Measurements from ENCODE around the gene DNAH14.
"Not testable (repeated sequence)": the region's sequence is repeated elsewhere in the genome, so short reads cannot be mapped to it uniquely, and the experiment has no call there.

The DNAH14 gene

DNA sequence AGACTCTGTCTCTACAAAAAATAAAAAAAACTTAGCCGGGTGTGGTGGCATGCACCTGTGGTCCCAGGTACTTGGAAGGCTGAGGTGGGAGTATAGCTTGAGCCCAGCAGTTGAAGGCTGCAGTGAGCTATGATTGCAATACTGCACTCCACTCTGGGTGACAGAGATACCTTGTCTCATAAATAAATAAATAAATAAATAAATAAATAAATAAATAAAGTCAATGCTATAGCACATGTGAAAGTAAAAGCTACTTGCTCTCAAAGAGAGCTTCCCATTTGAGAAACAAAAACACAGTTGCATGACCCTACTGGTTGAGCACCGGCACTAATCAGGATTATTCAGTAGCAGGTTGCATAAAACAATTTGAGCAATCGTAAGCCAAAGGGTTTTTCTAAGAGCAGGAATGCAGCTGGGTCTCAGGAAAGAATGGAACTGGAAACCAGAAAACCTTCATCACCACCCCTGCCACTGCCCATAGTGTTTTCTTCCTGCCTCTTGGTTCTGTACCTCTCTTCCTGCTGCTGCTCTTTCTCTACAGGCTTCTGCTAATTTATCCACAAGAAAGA, 29.3 kb upstream of the DNAH14 start:
- ATAC-seq (replicated peaks; ENCODE audit: extremely low read depth, poor library complexity, severe bottlenecking) = no peak
- H3K36me3 Mint-ChIP-seq (ENCODE audit: insufficient read depth) = no peaks in the 10 kb centered on the region
- H3K4me1 Mint-ChIP-seq = no peaks in the 10 kb centered on the region
- H3K27me3 Mint-ChIP-seq = peaks cover 76% of the 10 kb centered on the region
- H3K4me3 Mint-ChIP-seq = no peak overlapping the region
- no peak overlapping the region for H3K27ac Mint-ChIP-seq (ENCODE audit: low read depth)
- DNase-seq (ENCODE audit: low spot score in 2 of 2) = no peak
- peaks cover 13% of the 10 kb centered on the region for H3K9me3 Mint-ChIP-seq

DNA sequence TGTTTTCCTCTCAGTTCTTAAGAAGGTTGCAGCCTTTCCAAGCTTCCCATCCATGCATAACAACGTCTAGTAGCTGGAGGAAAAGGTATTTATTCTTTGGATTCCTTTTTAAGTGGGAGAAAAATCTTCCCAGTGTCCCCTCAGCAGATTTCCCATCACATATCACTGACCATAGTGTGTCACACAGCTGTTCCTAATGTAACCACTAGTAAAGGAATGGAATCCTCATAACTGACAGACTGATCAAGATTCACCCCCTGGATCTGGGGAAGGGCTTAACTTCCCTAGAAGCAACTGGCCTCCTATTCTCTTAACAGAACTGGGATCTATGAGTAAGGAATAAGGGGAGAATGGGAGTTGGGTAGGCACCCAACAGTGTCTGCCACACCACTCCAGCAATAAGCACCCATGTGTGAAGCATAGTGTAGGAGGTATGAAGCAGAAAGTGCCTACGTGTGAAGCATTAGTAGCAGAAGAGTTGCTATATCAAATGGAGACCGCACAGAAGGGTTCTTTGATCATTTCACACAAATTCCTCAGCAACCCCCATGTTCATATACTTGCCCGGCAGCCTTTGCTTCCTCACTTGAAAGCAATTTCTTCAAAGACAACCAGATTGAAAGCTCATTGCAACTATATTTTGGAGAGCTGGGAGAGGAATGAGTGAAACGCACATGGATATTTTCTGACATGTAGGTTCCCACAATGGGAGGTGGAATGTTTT, 28.2 kb upstream of the DNAH14 start:
- Mint-ChIP-seq H3K9me3 (peaks cover 13% of the 10 kb centered on the region), H3K27ac (ENCODE audit: low read depth) (no peak overlapping the region), H3K4me1 (no peaks in the 10 kb centered on the region), H3K4me3 (no peak overlapping the region), H3K36me3 (ENCODE audit: insufficient read depth) (no peaks in the 10 kb centered on the region), H3K27me3 (peaks cover 79% of the 10 kb centered on the region)
- ATAC-seq (replicated peaks; ENCODE audit: extremely low read depth, poor library complexity, severe bottlenecking) = no peak
- DNase-seq (ENCODE audit: low spot score in 2 of 2) = no peak

DNA sequence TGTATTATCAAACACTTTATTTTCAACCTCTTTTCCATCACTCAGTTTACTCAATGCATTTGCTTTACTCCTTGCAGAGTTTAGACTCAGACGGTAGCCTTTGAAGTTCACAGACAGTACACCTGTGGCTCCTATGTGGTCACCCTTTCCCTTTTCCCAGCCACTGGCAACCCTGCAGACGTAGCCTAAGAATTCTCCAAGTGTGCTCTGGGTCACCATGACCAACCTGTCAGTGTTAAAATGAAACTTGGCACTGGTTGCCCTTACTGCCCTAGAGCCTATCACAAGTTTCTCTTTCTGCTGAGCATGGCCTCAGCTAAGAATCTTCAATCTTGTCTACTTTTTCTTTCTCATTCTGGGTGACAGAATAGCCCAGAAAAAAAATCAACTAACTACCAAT, 25.5 kb upstream of the DNAH14 start:
- H3K27me3 Mint-ChIP-seq = peaks cover 89% of the 10 kb centered on the region
- no peak overlapping the region for H3K4me3 Mint-ChIP-seq
- no peak overlapping the region for H3K27ac Mint-ChIP-seq (ENCODE audit: low read depth)
- no peaks in the 10 kb centered on the region for H3K36me3 Mint-ChIP-seq (ENCODE audit: insufficient read depth)
- H3K9me3 Mint-ChIP-seq = no peaks in the 10 kb centered on the region
- DNase-seq (ENCODE audit: low spot score in 2 of 2) (no peak), ATAC-seq (replicated peaks; ENCODE audit: extremely low read depth, poor library complexity, severe bottlenecking) (no peak)
- no peaks in the 10 kb centered on the region for H3K4me1 Mint-ChIP-seq

DNA sequence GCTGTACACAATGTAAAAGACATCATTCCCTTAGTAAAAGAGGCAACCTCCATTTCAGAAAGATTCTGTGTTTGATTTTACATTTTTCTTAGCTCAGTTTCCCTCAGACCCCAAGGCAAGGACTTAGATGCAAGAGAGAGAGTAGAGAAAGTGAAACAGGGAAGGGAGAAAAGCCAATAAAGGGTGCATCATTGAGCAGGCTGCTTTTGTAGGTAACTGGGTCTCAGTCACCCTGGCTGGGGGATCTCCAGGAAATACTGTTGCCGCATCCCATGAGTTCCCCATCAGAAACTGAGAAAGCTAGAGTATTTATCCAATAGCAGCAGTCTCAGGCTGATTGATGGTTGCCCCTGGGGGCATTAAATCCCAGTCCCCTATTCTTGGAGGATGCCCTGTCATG, 23.1 kb upstream of the DNAH14 start:
- no peak for ATAC-seq (replicated peaks; ENCODE audit: extremely low read depth, poor library complexity, severe bottlenecking)
- no peaks in the 10 kb centered on the region for H3K36me3 Mint-ChIP-seq (ENCODE audit: insufficient read depth)
- no peak overlapping the region for H3K4me3 Mint-ChIP-seq
- no peaks in the 10 kb centered on the region for H3K4me1 Mint-ChIP-seq
- H3K9me3 Mint-ChIP-seq = peaks cover 7% of the 10 kb centered on the region
- DNase-seq (ENCODE audit: low spot score in 2 of 2) = no peak
- peaks cover 92% of the 10 kb centered on the region for H3K27me3 Mint-ChIP-seq
- no peak overlapping the region for H3K27ac Mint-ChIP-seq (ENCODE audit: low read depth)

DNA sequence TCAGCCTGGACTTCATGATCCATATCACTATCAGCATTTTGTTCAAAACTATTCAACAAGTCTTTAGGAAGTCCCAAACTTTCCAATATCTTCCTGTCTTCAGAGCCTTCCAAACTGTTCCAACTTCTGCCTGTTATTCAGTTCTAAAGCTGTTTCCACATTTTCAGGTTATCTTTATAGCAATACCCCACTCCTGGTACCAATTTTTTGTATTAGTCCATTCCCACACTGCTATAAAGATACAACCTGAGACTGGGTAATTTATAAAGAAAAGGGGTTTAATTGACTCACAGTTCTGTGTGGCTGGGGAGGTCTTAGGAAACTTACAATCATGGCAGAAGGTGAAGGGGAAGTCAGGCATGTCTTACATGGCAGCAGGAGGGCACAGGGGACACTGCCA, 18.3 kb upstream of the DNAH14 start:
- DNase-seq (ENCODE audit: low spot score in 2 of 2) = no peak
- Mint-ChIP-seq H3K27me3 (peaks cover 57% of the 10 kb centered on the region), H3K9me3 (peaks cover 14% of the 10 kb centered on the region), H3K36me3 (ENCODE audit: insufficient read depth) (no peaks in the 10 kb centered on the region), H3K4me3 (no peak overlapping the region), H3K27ac (ENCODE audit: low read depth) (no peak overlapping the region), H3K4me1 (no peaks in the 10 kb centered on the region)
- no peak for ATAC-seq (replicated peaks; ENCODE audit: extremely low read depth, poor library complexity, severe bottlenecking)

DNA sequence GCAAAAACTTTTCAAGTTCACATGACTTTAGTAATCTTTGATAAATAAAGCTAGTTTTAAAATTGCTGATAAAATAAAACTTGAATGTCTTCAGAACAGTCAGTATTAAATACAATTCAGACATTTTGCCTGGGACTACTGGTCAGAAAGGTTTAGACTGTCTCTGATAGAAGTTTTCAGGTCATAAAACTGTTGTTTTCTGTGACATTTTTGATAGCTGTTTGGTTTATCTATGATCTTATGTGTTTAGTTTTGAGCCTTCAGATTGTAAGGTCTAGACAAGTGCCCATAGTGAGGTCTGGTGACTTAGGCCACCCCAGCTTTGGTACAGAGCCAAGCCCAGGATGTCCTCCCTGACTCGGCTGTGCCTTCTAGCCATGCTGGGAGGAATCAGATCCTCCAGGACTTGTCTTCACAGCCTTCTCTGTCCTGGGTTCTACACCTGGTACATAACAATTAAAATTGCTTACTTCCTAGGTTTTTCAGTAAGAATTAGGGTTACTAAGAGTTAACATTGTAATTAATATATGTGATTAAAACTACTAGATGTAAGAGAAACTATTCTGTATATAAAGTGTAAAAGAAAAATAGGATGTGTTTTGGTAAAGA, 15.1 kb upstream of the DNAH14 start:
- H3K36me3 Mint-ChIP-seq (ENCODE audit: insufficient read depth) = no peaks in the 10 kb centered on the region
- peaks cover 49% of the 10 kb centered on the region for H3K27me3 Mint-ChIP-seq
- H3K27ac Mint-ChIP-seq (ENCODE audit: low read depth) = no peak overlapping the region
- H3K4me1 Mint-ChIP-seq = peaks cover 4% of the 10 kb centered on the region
- peaks cover 14% of the 10 kb centered on the region for H3K9me3 Mint-ChIP-seq
- DNase-seq (ENCODE audit: low spot score in 2 of 2) (no peak), ATAC-seq (replicated peaks; ENCODE audit: extremely low read depth, poor library complexity, severe bottlenecking) (no peak)
- no peak overlapping the region for H3K4me3 Mint-ChIP-seq

DNA sequence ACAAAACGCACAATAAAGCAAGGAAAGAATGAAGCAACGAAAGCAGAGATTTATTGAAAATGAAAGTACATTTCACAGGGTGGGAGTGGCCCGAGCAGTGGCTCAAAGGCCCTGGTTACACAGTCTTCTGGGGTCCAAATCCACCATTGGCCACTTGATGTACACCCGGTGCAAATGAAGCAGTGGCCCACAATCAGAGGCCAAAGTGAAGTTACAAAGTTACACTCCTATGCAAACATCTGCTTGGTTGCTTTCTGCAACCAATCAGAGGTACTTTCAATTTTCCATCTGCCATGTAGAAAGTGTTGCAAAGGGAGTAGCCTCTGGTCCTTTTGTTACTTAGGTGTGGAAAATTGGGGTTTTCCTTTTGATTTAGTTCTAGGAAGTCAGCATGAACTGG, 10.0 kb upstream of the DNAH14 start:
- no peak for DNase-seq (ENCODE audit: low spot score in 2 of 2)
- H3K9me3 Mint-ChIP-seq = no peaks in the 10 kb centered on the region
- ATAC-seq (replicated peaks; ENCODE audit: extremely low read depth, poor library complexity, severe bottlenecking) = no peak
- no peak overlapping the region for H3K27ac Mint-ChIP-seq (ENCODE audit: low read depth)
- H3K4me1 Mint-ChIP-seq = peaks cover 7% of the 10 kb centered on the region
- no peak overlapping the region for H3K4me3 Mint-ChIP-seq
- peaks cover 2% of the 10 kb centered on the region for H3K36me3 Mint-ChIP-seq (ENCODE audit: insufficient read depth)
- H3K27me3 Mint-ChIP-seq = peaks cover 37% of the 10 kb centered on the region

DNA sequence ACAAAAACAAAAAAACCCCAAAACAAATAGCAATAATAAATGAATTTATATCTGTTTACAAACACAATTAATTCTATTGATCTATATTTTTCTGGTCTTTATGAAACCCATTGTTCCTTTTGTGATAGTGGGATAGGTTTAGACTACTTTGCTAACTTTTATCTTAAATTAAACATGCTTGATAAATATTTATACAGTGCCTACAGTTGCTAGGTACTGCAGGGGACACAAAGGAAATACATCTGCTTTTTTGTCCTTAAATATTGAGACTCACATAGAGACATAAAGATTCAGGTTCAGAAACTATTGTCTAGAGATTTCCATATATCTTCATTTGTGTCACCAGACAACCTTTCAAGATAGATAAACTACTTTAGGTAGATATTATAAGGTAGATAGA, 8.5 kb upstream of the DNAH14 start:
- Mint-ChIP-seq H3K36me3 (ENCODE audit: insufficient read depth) (peaks cover 2% of the 10 kb centered on the region), H3K27ac (ENCODE audit: low read depth) (no peak overlapping the region), H3K9me3 (no peaks in the 10 kb centered on the region), H3K4me3 (no peak overlapping the region), H3K27me3 (peaks cover 37% of the 10 kb centered on the region), H3K4me1 (peaks cover 7% of the 10 kb centered on the region)
- no peak for DNase-seq (ENCODE audit: low spot score in 2 of 2)
- ATAC-seq (replicated peaks; ENCODE audit: extremely low read depth, poor library complexity, severe bottlenecking) = no peak

DNA sequence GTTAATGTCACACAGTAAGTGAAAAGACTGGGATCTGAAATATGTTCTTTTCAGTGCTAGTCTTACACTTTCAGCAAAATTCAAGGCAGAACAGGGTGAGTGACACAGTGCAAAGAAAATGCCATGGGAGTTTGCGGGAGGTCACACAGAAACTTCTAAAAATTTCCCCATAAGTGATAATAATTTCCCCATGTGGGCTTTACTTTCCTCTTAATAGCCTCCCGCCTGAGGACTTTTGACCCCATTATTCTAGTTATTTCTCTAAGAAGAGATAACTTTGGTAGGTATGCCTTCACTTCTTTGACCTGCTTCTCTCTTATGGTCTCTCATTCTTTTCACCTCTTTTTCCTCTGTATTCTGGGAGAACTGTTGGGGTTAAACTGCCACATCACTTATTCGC, 8.1 kb upstream of the DNAH14 start:
- peaks cover 7% of the 10 kb centered on the region for H3K4me1 Mint-ChIP-seq
- ATAC-seq (replicated peaks; ENCODE audit: extremely low read depth, poor library complexity, severe bottlenecking) = no peak
- H3K9me3 Mint-ChIP-seq = no peaks in the 10 kb centered on the region
- H3K27me3 Mint-ChIP-seq = peaks cover 37% of the 10 kb centered on the region
- no peak overlapping the region for H3K4me3 Mint-ChIP-seq
- H3K36me3 Mint-ChIP-seq (ENCODE audit: insufficient read depth) = peaks cover 2% of the 10 kb centered on the region
- H3K27ac Mint-ChIP-seq (ENCODE audit: low read depth) = no peak overlapping the region
- DNase-seq (ENCODE audit: low spot score in 2 of 2) = no peak

DNA sequence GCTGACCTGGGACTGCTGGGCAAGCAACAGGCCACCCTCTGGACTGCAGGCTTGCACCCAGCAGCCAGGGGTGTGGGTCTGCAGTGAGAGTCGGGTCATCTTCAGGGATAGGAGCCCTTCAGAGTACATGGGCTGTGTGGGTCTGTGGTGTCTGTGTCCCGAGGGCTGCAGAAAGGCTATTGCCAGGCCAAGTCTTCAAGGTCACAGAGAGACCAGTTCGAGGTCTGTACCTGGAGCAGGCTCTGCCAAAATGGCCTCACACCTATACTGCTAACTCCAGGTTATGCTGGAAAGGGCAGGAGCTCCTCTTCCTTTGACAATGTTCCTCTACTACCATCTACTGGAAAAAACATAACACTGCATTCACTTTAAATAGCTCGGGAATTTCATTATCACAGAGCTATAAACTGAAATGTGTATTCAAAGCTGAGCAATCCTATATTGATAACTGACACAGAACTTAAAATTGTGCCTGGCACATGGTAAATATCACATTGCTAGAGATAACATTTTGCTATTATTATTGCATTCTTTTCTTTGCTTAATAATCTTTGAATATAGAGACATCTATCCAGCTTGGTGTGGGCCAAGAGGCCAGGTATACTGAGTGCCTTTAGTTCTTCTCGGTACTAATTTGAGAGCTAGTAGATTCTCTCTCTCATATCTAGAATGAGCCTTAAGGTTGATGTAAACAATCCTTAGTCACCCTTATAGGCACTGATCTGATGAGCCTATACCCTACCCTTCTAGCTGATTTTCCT, 6.9 kb upstream of the DNAH14 start:
- DNase-seq (ENCODE audit: low spot score in 2 of 2) (no peak), ATAC-seq (replicated peaks; ENCODE audit: extremely low read depth, poor library complexity, severe bottlenecking) (no peak)
- H3K4me3 Mint-ChIP-seq = no peak overlapping the region
- H3K36me3 Mint-ChIP-seq (ENCODE audit: insufficient read depth) = peaks cover 2% of the 10 kb centered on the region
- H3K27ac Mint-ChIP-seq (ENCODE audit: low read depth) = no peak overlapping the region
- no peaks in the 10 kb centered on the region for H3K9me3 Mint-ChIP-seq
- H3K27me3 Mint-ChIP-seq = peaks cover 32% of the 10 kb centered on the region
- peaks cover 7% of the 10 kb centered on the region for H3K4me1 Mint-ChIP-seq

DNA sequence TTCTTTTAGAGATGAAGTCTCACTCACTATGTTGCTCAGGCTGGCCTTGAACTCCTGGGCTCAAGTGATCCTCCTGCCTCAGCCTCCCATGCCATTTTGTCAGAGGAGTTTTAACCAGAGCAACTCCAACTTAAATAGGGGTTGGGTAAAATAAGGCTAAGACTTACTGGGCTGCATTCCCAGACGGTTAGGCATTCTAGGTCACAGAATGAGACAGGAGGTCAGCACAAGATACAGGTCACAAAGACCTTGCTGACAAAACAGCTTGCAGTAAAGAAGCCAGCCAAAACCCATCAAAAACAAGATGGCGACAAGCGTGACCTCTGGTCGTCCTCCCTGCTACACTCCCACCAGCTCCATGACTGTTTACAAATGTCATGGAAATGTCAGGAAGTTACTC, 5.7 kb upstream of the DNAH14 start:
- Mint-ChIP-seq H3K9me3 (no peaks in the 10 kb centered on the region), H3K4me1 (peaks cover 7% of the 10 kb centered on the region), H3K36me3 (ENCODE audit: insufficient read depth) (peaks cover 2% of the 10 kb centered on the region), H3K27me3 (peaks cover 35% of the 10 kb centered on the region), H3K27ac (ENCODE audit: low read depth) (no peak overlapping the region), H3K4me3 (no peak overlapping the region)
- ATAC-seq (replicated peaks; ENCODE audit: extremely low read depth, poor library complexity, severe bottlenecking) (no peak), DNase-seq (ENCODE audit: low spot score in 2 of 2) (no peak)

DNA sequence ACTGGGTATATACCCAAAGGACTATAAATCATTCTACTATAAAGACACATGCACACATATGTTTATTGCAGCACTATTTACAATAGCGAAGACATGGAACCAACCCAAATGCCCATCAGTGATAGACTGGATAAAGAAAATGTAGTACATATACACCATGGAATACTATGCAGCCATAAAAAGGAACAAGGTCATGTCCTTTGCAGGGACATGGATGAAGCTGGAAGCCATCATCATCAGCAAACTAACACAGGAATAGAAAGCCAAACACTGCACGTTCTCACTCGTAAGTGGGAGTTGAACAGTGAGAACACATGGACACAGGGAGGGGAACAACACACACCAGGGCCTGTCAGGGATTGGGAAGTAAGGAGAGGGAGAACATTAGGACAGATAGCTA, 1.8 kb upstream of the DNAH14 start:
- H3K27ac Mint-ChIP-seq (ENCODE audit: low read depth); DNase-seq (ENCODE audit: low spot score in 2 of 2); H3K36me3 Mint-ChIP-seq (ENCODE audit: insufficient read depth); H3K4me3 Mint-ChIP-seq; H3K9me3 Mint-ChIP-seq; ATAC-seq (replicated peaks; ENCODE audit: extremely low read depth, poor library complexity, severe bottlenecking); H3K4me1 Mint-ChIP-seq: not testable (repeated sequence)
- peaks cover 40% of the 10 kb centered on the region for H3K27me3 Mint-ChIP-seq

DNA sequence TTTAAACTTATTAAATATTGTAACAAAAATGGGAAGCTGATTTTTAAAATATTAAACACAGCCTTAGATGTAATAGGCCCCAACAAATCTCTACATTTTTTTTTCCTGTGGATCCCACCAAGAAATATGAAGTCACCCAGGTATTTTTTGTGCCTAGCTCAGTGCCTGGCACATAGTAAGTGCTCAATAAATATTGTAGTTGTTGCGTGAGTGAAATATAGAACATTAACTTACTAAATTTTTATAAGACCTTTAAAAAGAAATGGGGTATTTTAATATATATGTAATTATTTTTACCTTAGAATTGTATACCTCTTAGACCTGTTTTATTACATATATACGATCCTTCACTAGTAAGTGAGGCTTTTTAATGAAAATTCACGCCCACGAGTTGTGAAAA, 569 bp upstream of the DNAH14 start:
- ATAC-seq (replicated peaks; ENCODE audit: extremely low read depth, poor library complexity, severe bottlenecking) (no peak), DNase-seq (ENCODE audit: low spot score in 2 of 2) (no peak)
- H3K4me1 Mint-ChIP-seq = no peaks in the 10 kb centered on the region
- H3K9me3 Mint-ChIP-seq = peaks cover 14% of the 10 kb centered on the region
- H3K27ac Mint-ChIP-seq (ENCODE audit: low read depth) = no peak overlapping the region
- peaks cover 2% of the 10 kb centered on the region for H3K36me3 Mint-ChIP-seq (ENCODE audit: insufficient read depth)
- peaks cover 44% of the 10 kb centered on the region for H3K27me3 Mint-ChIP-seq
- H3K4me3 Mint-ChIP-seq = no peak overlapping the region

All from central memory CD8-positive, alpha-beta T cell (primary cell).